AG20443 (cell line): ENCODE measurements around the gene PNN.
"Not testable (repeated sequence)": the region's sequence is repeated elsewhere in the genome, so short reads cannot be mapped to it uniquely, and the experiment has no call there.

ENCODE experiments used
- DNase-seq: peaks from one replicate; pipeline ENCODE4 v3.0.0; 2012; ENCODE audit warnings: low spot score, mixed read lengths

Gene PNN

GRCh38 chr14:39229601-39230110 is 54.6 kb downstream of the PNN start:
- DNase-seq: no peak

- no peak for DNase-seq
Measured at GRCh38 chr14:39230416-39231035, 55.5 kb downstream of the PNN start.

- DNase-seq: not testable (repeated sequence)
Measured at GRCh38 chr14:39231751-39232553, 56.9 kb downstream of the PNN start.
